H1 (cell line): ENCODE results near the gene MAST2. TPM values are rescaled to one million over a fixed set of nuclear protein-coding genes. Genes with fewer than 3 reads are reported as not detected.

Experiments used
- CTCF ChIA-PET: fragments of 300-600 bp; sonication (Branson Sonifier 250); formaldehyde crosslinking; loops from one replicate; lab custom pipeline; 2021; ENCODE audit not compliant: partially characterized antibody; lab: Charles Lee
- POLR2A ChIA-PET: fragments of 300-600 bp; sonication (Branson Sonifier 250); formaldehyde crosslinking; loops from one replicate; lab custom pipeline; 2021; ENCODE audit warnings: inconsistent platforms; ENCODE audit not compliant: partially characterized antibody; lab: Charles Lee
- DNase-seq, 2 experiments: peaks; one replicate each; pipeline versions ENCODE4 v3.0.0 to v3.0.0-alpha.2; 2010 to 2022; ENCODE audit warnings: low spot score in 2 of 2, low read depth in 1 of 2, mixed read lengths in 1 of 2
- FAIRE-seq: peaks from 2 replicates; lab custom pipeline; 2011; peaks lifted over from hg19 to GRCh38; lab: Jason Lieb, UNC
- H2AFZ ChIP-seq: 2 replicates; pipeline ENCODE4 v1.8.1; 2012; ENCODE audit warnings: low read length, inconsistent platforms
- H2AK5ac ChIP-seq: 2 replicates; pipeline ENCODE4 v1.6.1; 2013; ENCODE audit warnings: low read depth, low read length
- H2BK120ac ChIP-seq: replicated peaks from 2 replicates; pipeline ENCODE3; 2013; ENCODE audit warnings: low read depth, low read length, inconsistent platforms
- H2BK12ac ChIP-seq: 2 replicates; pipeline ENCODE4 v1.6.1; 2013; ENCODE audit warnings: low read depth, low read length
- H2BK15ac ChIP-seq: 2 replicates; pipeline ENCODE4 v1.6.1; 2013; ENCODE audit warnings: low read length
- H2BK20ac ChIP-seq: 2 replicates; pipeline ENCODE4 v1.6.1; 2013; ENCODE audit warnings: low read length
- H2BK5ac ChIP-seq: 2 replicates; pipeline ENCODE4 v1.6.1; 2013; ENCODE audit warnings: low read depth, low read length
- H3K14ac ChIP-seq: 2 replicates; pipeline ENCODE4 v1.6.1; 2013; ENCODE audit warnings: inconsistent platforms; ENCODE audit not compliant: insufficient read length
- H3K18ac ChIP-seq: 2 replicates; pipeline ENCODE4 v1.6.1; 2013; ENCODE audit warnings: low read length; ENCODE audit errors: extremely low read depth
- H3K23ac ChIP-seq: 2 replicates; pipeline ENCODE4 v1.6.1; 2013; ENCODE audit warnings: inconsistent platforms; ENCODE audit not compliant: insufficient read length
- H3K23me2 ChIP-seq: 2 replicates; pipeline ENCODE4 v1.6.1; 2013; ENCODE audit warnings: low read depth, low read length
- H3K27ac ChIP-seq: 2 replicates; pipeline ENCODE4 v1.6.1; 2011; ENCODE audit warnings: low read depth, low read length, inconsistent platforms
- H3K27me3 ChIP-seq, 4 experiments: replicated peaks in 1 of 4; 1 replicate in 1 of 4; 2 replicates in 3 of 4; pipeline versions ENCODE4 v1.6.1 to v1.8.1; 2011 to 2013; ENCODE audit warnings: low read length in 3 of 4, mild to moderate bottlenecking in 3 of 4, inconsistent platforms in 2 of 4, mixed read lengths in 2 of 4, moderate library complexity in 1 of 4; ENCODE audit not compliant: control insufficient read depth in 3 of 4, insufficient read depth in 3 of 4; ENCODE audit errors: extremely low read depth in 1 of 4
- H3K36me3 ChIP-seq, 4 experiments: 2 replicates each; pipeline versions ENCODE4 v1.6.1 to v1.8.1; 2011 to 2013; ENCODE audit warnings: mild to moderate bottlenecking in 4 of 4, low read length in 3 of 4, moderate library complexity in 2 of 4, control low read depth in 1 of 4, inconsistent platforms in 1 of 4; ENCODE audit not compliant: insufficient read depth in 4 of 4, control insufficient read depth in 2 of 4
- H3K4ac ChIP-seq: replicated peaks from 2 replicates; pipeline ENCODE3; 2013; ENCODE audit warnings: low read length, low read depth, mixed read lengths, inconsistent platforms; ENCODE audit not compliant: insufficient read length
- H3K4me1 ChIP-seq, 4 experiments: replicated peaks in 1 of 4; 1 replicate in 1 of 4; 2 replicates in 3 of 4; pipeline versions ENCODE4 v1.6.1 to v1.8.1; 2011 to 2013; ENCODE audit warnings: low read length in 3 of 4, inconsistent platforms in 2 of 4, mixed read lengths in 1 of 4; ENCODE audit not compliant: insufficient read depth in 4 of 4, control insufficient read depth in 3 of 4
- H3K4me2 ChIP-seq, 2 experiments: 2 replicates each; pipeline versions ENCODE4 v1.6.1 to v1.8.1; 2011 to 2013; ENCODE audit warnings: low read depth in 2 of 2, low read length in 2 of 2, control low read depth in 1 of 2, inconsistent platforms in 1 of 2, mild to moderate bottlenecking in 1 of 2; ENCODE audit not compliant: insufficient read depth in 1 of 2
- H3K4me3 ChIP-seq, 4 experiments: fragments of 200-600, 300-600 bp in 1 of 4; sonication (generic), shearing (Covaris generic), sonication (Bioruptor Twin) in 1 of 4; 2 replicates each; pipeline versions ENCODE4 v1.5.1 to v1.8.1; 2011 to 2016; ENCODE audit warnings: low read length in 4 of 4, low read depth in 3 of 4, control low read depth in 2 of 4, inconsistent platforms in 2 of 4, mild to moderate bottlenecking in 2 of 4, mixed read lengths in 1 of 4, moderate library complexity in 1 of 4; ENCODE audit not compliant: insufficient read depth in 2 of 4; ENCODE audit errors: extremely low read depth in 1 of 4
- H3K56ac ChIP-seq: replicated peaks from 2 replicates; pipeline ENCODE3; 2013; ENCODE audit warnings: low read depth, mild to moderate bottlenecking, mixed read lengths, low read length, inconsistent platforms; ENCODE audit not compliant: insufficient read length
- H3K79me1 ChIP-seq: 2 replicates; pipeline ENCODE4 v1.6.1; 2013; ENCODE audit warnings: low read depth, low read length, control low read depth
- H3K79me2 ChIP-seq, 2 experiments: 2 replicates each; pipeline versions ENCODE4 v1.6.1 to v1.8.1; 2012 to 2013; ENCODE audit warnings: low read length in 2 of 2, mild to moderate bottlenecking in 2 of 2, inconsistent platforms in 1 of 2; ENCODE audit not compliant: insufficient read depth in 2 of 2, control insufficient read depth in 1 of 2
- H3K9ac ChIP-seq, 4 experiments: replicated peaks in 1 of 4; 1 replicate in 1 of 4; 2 replicates in 3 of 4; pipeline versions ENCODE4 v1.6.1 to v1.8.1; 2011 to 2013; ENCODE audit warnings: low read depth in 3 of 4, low read length in 3 of 4, control low read depth in 2 of 4, mild to moderate bottlenecking in 2 of 4, moderate library complexity in 2 of 4, inconsistent platforms in 1 of 4; ENCODE audit errors: extremely low read depth in 1 of 4
- H3K9me3 ChIP-seq, 2 experiments: 2 replicates each; pipeline versions ENCODE4 v1.6.1 to v1.8.1; 2012 to 2013; ENCODE audit warnings: mild to moderate bottlenecking in 2 of 2, moderate library complexity in 2 of 2, control low read depth in 1 of 2, inconsistent platforms in 1 of 2, low read depth in 1 of 2, low read length in 1 of 2, mixed read lengths in 1 of 2; ENCODE audit not compliant: insufficient read depth in 2 of 2
- H4K20me1 ChIP-seq, 2 experiments: replicated peaks in 1 of 2; 2 replicates each; pipeline versions ENCODE3 to v1.8.1; 2011 to 2013; ENCODE audit warnings: inconsistent platforms in 2 of 2, low read length in 2 of 2, mild to moderate bottlenecking in 1 of 2; ENCODE audit not compliant: insufficient read depth in 2 of 2, control insufficient read depth in 1 of 2
- H4K5ac ChIP-seq: 2 replicates; pipeline ENCODE4 v1.6.1; 2013; ENCODE audit warnings: low read length, low read depth, mixed read lengths, inconsistent platforms; ENCODE audit not compliant: insufficient read length
- H4K8ac ChIP-seq: 2 replicates; pipeline ENCODE4 v1.8.0; 2013; ENCODE audit warnings: mild to moderate bottlenecking, moderate library complexity, low read length, inconsistent platforms; ENCODE audit not compliant: insufficient read depth; ENCODE audit errors: extremely low read depth
- H4K91ac ChIP-seq: replicated peaks from 2 replicates; pipeline ENCODE3; 2013; ENCODE audit warnings: low read length, mixed read lengths, inconsistent platforms; ENCODE audit not compliant: insufficient read length
- CEBPB ChIP-seq: IDR thresholded peaks from 2 replicates; pipeline ENCODE4 v1.6.1; 2012; ENCODE audit warnings: low read depth, low read length
- CHD1 ChIP-seq: IDR thresholded peaks from 2 replicates; pipeline ENCODE4 v1.6.1; 2012; ENCODE audit warnings: low read depth, low read length, improper control_type of control experiment
- CTBP2 ChIP-seq: IDR thresholded peaks from 2 replicates; pipeline ENCODE4 v1.7.0; 2011; ENCODE audit warnings: borderline replicate concordance, mild to moderate bottlenecking, moderate library complexity, mixed read lengths, low read length; ENCODE audit not compliant: insufficient read depth, insufficient read length
- HDAC6 ChIP-seq: IDR thresholded peaks from one replicate; pipeline ENCODE4 v1.7.1; 2012; ENCODE audit warnings: low read depth, mild to moderate bottlenecking, inconsistent platforms, low read length, moderate library complexity
- SIX5 ChIP-seq: IDR thresholded peaks from 2 replicates; pipeline ENCODE4 v1.6.1; 2011; ENCODE audit warnings: mild to moderate bottlenecking, low read depth, low read length
- TAF7 ChIP-seq: optimal IDR thresholded peaks from 2 replicates; pipeline ENCODE3; 2011; ENCODE audit warnings: low read depth, mild to moderate bottlenecking, inconsistent platforms, low read length, moderate library complexity, borderline replicate concordance
- YY1 ChIP-seq: IDR thresholded peaks from 2 replicates; pipeline ENCODE4 v1.6.1; 2011; ENCODE audit warnings: low read depth, mild to moderate bottlenecking, low read length
- WGBS, 2 experiments: shearing (Covaris generic) in 1 of 2; methylation state at CpG; one replicate each; pipeline versions ENCODE4 v1.1.6 to v1.1.7; 2013 to 2015; ENCODE audit warnings: low lambda C conversion rate in 2 of 2, mixed read lengths in 2 of 2, inconsistent platforms in 1 of 2, low coverage in 1 of 2, missing lambda C conversion rate in 1 of 2; ENCODE audit not compliant: insufficient replicate concordance in 2 of 2, insufficient coverage in 1 of 2, insufficient read length in 1 of 2; ENCODE audit errors: extremely low coverage in 1 of 2, missing lambda C conversion rate in 1 of 2; 5-methylcytosine and 5-hydroxymethylcytosine counted together
- polyA plus RNA-seq, 7 experiments: library from polyadenylated mRNA; depleted of rRNA in 3 of 7; stranded (reverse) in 5 of 7; unstranded in 2 of 7; fragments of >200 nt in 5 of 7; fragments of 200-250 nt in 2 of 7; gene quantifications; 1 replicate in 5 of 7; 2 replicates in 1 of 7; 4 replicates in 1 of 7; pipeline versions ENCODE4 v1.2.1 to v1.2.3, GENCODE V29; 2011 to 2013; ENCODE audit warnings: missing spikeins in 2 of 7, mixed read lengths in 2 of 7
- total RNA-seq: library from RNA; stranded (reverse); fragmentation: NEBNext Ultra II Directional; extraction: Animal tissue kit (Norgen Biotek cat#: 25700); gene quantifications from 2 replicates; pipeline ENCODE4 v1.2.1, GENCODE V29; 2021
- TF ChIP-seq, protein P1 (sequence below): IDR thresholded peaks from 2 replicates; pipeline ENCODE4 v1.6.1; 2012; ENCODE audit warnings: inconsistent platforms

The MAST2 gene
- total and polyA plus RNA-seq, 2 of the 8 experiments (the other 6 are each of a cell fraction or from before 2014, with no cell fraction given): 20.5 to 35.4 TPM

DNA sequence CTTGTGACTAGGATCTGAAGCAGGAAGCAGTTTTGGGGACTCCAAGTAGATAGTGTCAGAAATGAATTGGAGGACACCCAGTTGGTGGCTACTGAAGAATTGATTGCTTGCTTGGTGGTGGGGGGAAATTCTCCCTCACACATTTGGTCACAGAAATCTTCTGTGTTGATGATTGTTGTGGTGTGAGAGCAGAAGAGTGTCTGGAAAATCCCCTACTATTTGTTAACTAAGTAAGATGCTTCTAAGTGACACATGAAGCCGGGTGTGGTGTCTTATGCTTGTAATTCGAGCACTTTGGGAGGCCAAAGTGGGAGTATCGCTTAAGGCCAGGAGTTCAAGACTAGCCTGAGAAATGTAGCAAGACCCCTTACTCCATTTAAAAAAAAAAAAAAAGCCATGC lies 30.4 kb upstream of the MAST2 start:
- WGBS, 2 experiments: 98% methylated on average over 3 of the region's 3 CpGs; no CpG with 5 or more reads in 1 of the 2 experiments
- no peak overlapping the region for H3K4me2 ChIP-seq
- H3K79me2 ChIP-seq: no peaks in the 10 kb centered on the region
- no peak overlapping the region for H3K4me3 ChIP-seq
- H3K9me3 ChIP-seq: no peaks in the 10 kb centered on the region
- H2AK5ac ChIP-seq: no peak overlapping the region
- TF ChIP-seq CEBPB: no peak
- TF ChIP-seq SIX5: no peak
- TF ChIP-seq YY1: no peak
- no peak for TF ChIP-seq CHD1
- TF ChIP-seq TAF7: no peak
- TF ChIP-seq CTBP2: no peak
- TF ChIP-seq HDAC6: no peak
- TF ChIP-seq, protein P1, sequence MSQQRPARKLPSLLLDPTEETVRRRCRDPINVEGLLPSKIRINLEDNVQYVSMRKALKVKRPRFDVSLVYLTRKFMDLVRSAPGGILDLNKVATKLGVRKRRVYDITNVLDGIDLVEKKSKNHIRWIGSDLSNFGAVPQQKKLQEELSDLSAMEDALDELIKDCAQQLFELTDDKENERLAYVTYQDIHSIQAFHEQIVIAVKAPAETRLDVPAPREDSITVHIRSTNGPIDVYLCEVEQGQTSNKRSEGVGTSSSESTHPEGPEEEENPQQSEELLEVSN: no peak
- TF ChIP-seq, all 59 proteins: peak for 0
- Histone ChIP-seq H4K20me1 (no peaks in the 10 kb centered on the region), H2BK5ac (no peak overlapping the region), H3K56ac (no peak overlapping the region), H3K18ac (no peak overlapping the region), H2BK12ac (no peak overlapping the region), H4K91ac (no peak overlapping the region), H3K9ac (no peak overlapping the region), H3K27me3 (no peaks in the 10 kb centered on the region), H3K14ac (no peak overlapping the region), H3K36me3 (no peaks in the 10 kb centered on the region), H3K4ac (no peak overlapping the region), H4K8ac (no peak overlapping the region), H3K23me2 (no peaks in the 10 kb centered on the region), H2BK120ac (no peak overlapping the region), H2AFZ (no peak overlapping the region), H3K79me1 (no peaks in the 10 kb centered on the region), H4K5ac (no peak overlapping the region), H3K27ac (no peak overlapping the region), H2BK20ac (no peak overlapping the region), H2BK15ac (no peak overlapping the region), H3K23ac (no peak overlapping the region), H3K4me1 (no peaks in the 10 kb centered on the region)
- ChIA-PET CTCF (no interaction called here), POLR2A (no interaction called here)
- no peak for DNase-seq
- FAIRE-seq: no peak
